ENCODE results near the gene SPATA33.
A peak's percentile ranks its signal among the peaks of the same experiment; 100 is the strongest.
"Not testable (repeated sequence)": the region's sequence is repeated elsewhere in the genome, so short reads cannot be mapped to it uniquely, and the experiment has no call there.

Gene SPATA33

GRCh38 chr16:89664238-89664637 is 6.6 kb downstream of the SPATA33 start:
- not testable (repeated sequence) for DNase-seq (ENCODE audit: low spot score)

- DNase-seq (ENCODE audit: low spot score), result not testable (repeated sequence)
Observed at GRCh38 chr16:89667000-89667399, 9.4 kb downstream of the SPATA33 start.

GRCh38 chr16:89667633-89668032 is 10.0 kb downstream of the SPATA33 start:
- DNase-seq (ENCODE audit: low spot score), result no peak

- DNase-seq (ENCODE audit: low spot score), result no peak
Observed at GRCh38 chr16:89668790-89669158, 11.1 kb downstream of the SPATA33 start.

GRCh38 chr16:89669755-89670154 is 12.1 kb downstream of the SPATA33 start:
- DNase-seq (ENCODE audit: low spot score), result no peak

- DNase-seq (ENCODE audit: low spot score), result no peak
Observed at GRCh38 chr16:89670496-89671431, 13.1 kb downstream of the SPATA33 start.

GRCh38 chr16:89671565-89671964 is 13.9 kb downstream of the SPATA33 start:
- DNase-seq (ENCODE audit: low spot score), result not testable (repeated sequence)

GRCh38 chr16:89672177-89672941 is 14.7 kb downstream of the SPATA33 start:
- no peak for DNase-seq (ENCODE audit: low spot score)

- no peak for DNase-seq (ENCODE audit: low spot score)
Observed at GRCh38 chr16:89678258-89678657, 20.6 kb downstream of the SPATA33 start.

- no peak for DNase-seq (ENCODE audit: low spot score)
Observed at GRCh38 chr16:89685916-89686315, 28.3 kb downstream of the SPATA33 start.

- peak; percentile 100 for DNase-seq (ENCODE audit: low spot score)
Observed at GRCh38 chr16:89686520-89687091, 29.0 kb downstream of the SPATA33 start, which contains the start of gene CDK10. Gene CDK10 (plus strand): TSS chr16:89686689. CDS start chr16:89686711, 22 bp downstream.

GRCh38 chr16:89687092-89687940 is 29.7 kb downstream of the SPATA33 start:
- DNase-seq (ENCODE audit: low spot score), result no peak

- DNase-seq (ENCODE audit: low spot score), result no peak
Observed at GRCh38 chr16:89688395-89688794, 30.8 kb downstream of the SPATA33 start.

GRCh38 chr16:89689142-89689541 is 31.5 kb downstream of the SPATA33 start:
- DNase-seq (ENCODE audit: low spot score), result no peak

- not testable (repeated sequence) for DNase-seq (ENCODE audit: low spot score)
Observed at GRCh38 chr16:89689621-89690020, 32.0 kb downstream of the SPATA33 start.

GRCh38 chr16:89690392-89690901 is 32.8 kb downstream of the SPATA33 start:
- no peak for DNase-seq (ENCODE audit: low spot score)

GRCh38 chr16:89691231-89691985 is 33.8 kb downstream of the SPATA33 start:
- no peak for DNase-seq (ENCODE audit: low spot score)

- DNase-seq (ENCODE audit: low spot score), result no peak
Observed at GRCh38 chr16:89691986-89692569, 34.4 kb downstream of the SPATA33 start.

GRCh38 chr16:89693289-89693731 is 35.7 kb downstream of the SPATA33 start:
- DNase-seq (ENCODE audit: low spot score), result no peak

All from GM03348 (cell line).